GM19463 (cell line): ENCODE data around the gene IFNG-AS1.

ENCODE experiments used
- ATAC-seq: cut with Tn5 transposase; IDR thresholded peaks from one replicate; pipeline ENCODE4 v1.9.1; 2021; ENCODE audit warnings: mild to moderate bottlenecking, moderate library complexity; ENCODE audit not compliant: unreplicated experiment

The IFNG-AS1 gene

GRCh38 chr12:67993143-67993542 is 3.9 kb downstream of the IFNG-AS1 start:
- no peak for ATAC-seq

DNA sequence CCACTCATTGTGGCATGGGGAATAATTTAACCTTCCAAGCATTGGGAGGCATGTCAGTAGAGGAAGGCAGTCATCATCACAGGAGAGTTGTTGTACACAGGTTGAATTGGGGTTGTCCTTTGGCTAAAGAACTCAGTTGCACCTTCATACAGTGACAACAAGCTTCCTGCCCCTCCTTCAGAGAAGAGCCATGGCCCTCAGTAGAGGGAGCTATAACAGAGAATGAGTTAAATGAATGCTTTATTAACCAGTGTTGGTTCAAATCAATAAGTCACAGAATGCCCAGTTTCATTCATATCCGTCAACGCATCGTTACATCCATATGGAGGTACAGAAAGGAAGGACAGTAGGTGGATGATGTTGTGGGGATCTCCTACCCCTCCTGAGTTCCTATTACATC is 4.8 kb downstream of the IFNG-AS1 start:
- ATAC-seq = no peak

DNA sequence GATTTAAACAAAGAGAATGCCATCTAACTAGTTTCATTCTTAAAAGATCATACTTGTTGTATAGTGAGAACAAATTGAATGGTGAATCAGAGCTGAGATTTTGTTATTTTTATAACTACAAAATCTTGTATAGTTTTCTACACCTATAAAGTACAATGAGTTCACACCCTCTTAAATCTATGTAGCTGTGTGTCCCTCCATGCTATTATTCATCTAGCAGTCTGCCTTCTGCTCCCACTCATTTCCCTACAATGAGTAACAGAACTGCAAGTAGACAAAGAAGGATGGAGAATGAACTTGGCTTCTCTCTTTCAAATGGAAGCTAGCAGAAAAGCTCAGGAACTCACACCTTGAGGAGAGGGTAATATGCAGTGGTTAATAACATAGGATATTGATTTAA is 7.1 kb downstream of the IFNG-AS1 start:
- no peak for ATAC-seq

DNA sequence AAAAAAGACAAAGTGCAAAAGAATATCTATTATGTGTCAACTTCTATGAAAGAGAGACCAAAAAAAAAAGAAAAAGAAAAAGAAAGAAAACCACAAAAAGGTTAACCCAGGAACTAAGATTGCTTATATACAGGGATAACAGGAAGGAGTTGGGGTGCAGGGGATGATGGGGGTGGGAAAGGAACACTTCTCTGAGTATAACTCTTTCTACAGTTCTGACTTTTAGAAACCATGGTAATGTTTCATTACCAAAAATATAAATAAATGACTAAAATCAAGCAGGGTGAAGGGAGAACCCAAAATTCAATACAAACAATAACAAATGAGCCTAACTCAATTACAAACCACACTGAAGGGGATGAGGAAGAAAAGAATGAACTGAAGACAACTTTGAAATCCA is 9.1 kb downstream of the IFNG-AS1 start:
- ATAC-seq = no peak

DNA sequence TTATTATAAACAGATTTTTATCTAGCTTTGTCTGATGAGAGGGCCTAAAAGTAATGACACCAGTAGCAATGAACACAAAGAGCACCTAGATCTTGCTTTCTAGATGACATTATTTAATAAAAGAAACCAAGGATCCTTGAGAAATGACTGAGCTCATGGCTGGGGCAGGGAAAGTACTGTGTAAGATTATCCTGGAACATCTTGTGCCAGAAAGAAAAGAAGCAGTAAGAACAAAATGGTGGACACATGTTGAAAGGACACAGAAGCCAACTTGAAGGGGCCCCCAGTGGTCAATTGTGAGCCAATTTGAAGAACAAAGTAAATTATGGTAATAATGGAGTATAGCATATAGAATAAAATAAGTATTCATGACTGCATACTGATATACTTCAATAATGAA is 10.0 kb downstream of the IFNG-AS1 start:
- ATAC-seq = no peak

DNA sequence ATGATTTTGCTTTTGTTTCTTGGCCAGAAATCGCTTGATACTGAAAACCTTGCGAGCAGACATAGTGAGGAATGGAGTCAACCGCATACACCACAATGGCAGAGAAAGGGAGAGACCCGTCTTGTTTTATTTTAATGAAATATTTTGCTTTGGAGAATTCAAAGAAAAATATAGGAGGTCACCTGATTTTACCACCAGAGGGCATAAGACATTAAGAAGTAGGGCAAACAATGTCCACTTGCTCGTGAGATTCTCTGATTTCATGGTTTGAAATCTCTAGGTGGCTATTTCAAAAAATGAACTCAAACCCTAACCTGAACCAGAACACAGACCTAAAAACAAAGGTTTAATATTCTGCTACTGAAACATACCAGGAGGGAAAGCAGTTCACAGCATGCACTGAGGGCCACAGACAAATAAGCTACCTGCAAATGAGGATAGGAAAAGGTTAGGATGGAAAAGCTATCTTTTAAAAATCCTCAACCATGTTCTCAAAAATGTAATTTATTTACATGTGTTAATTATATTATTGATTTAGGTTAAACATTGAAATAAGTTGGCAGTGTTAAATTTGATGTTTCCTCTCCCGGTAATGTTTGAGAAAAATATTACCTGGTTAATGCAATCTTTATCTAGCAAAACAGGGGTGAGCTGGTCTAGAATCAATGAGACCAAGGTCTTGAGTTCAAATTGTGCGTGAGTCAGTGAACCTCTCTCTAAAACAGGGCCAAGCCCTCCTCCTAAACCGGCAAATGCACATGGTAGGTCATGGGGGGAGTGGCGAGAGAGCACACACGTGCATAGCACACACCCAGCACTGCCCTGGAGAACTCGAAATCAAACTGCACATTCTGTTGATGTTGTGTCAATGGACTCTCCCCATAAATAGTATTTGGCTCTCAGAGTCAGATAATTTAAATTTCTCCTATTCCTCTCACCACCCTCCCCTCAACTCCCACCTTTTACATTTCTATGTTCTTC is 12.5 kb downstream of the IFNG-AS1 start:
- ATAC-seq = no peak

- ATAC-seq = no peak
These were observed 14.5 kb downstream of the IFNG-AS1 start for GRCh38 chr12:68003777-68004176.

GRCh38 chr12:68007033-68007432 is 17.8 kb downstream of the IFNG-AS1 start:
- no peak for ATAC-seq

DNA sequence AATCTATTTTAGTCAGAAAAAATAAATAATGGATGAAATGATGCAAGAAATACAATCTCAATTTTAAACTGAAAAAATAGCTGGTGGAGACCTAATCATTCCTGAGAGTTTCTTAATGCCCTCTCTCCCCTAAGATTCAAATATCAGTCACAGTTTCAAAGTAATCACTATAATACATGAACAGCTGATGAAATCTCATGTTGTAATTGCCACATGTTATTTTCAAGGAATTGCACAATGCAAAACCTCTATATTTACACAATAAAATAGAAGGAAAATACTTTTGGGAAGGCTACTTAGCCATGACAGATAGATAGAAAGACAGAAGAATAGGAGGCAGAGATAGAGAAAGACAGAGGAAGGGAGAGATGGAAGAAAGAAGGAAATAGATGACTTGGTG is 18.2 kb downstream of the IFNG-AS1 start:
- ATAC-seq = no peak

DNA sequence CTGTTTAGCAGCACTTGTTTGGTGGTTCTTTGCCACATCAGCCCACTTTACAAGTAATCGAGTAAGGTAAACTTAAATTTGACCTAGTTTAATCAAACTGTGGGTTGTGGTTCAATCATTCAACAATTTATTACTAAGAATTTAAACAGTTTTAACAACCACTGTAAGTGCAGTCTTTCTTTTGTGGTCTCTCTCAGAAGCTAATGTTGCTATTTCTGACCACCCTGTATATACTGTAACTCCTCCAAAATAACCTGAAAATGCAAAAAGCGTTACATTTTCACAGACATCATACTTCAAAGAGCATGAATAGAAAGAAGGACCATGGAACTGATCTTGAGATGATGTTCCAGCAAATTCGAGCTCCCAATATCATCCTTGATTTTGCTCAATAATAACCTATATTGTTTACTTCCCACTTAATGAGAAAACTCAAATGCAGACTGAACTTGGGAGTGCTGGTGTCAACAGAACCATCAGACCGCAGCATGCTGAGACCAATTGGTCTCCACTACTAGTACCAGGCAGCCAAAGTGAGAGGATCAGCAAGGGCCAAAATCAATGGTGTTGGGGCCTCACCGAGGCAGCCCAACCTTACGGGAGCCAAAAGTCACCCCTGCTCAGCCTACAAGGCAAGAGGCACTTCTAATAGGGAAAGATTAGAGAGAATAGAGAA is 22.1 kb downstream of the IFNG-AS1 start:
- ATAC-seq = no peak

DNA sequence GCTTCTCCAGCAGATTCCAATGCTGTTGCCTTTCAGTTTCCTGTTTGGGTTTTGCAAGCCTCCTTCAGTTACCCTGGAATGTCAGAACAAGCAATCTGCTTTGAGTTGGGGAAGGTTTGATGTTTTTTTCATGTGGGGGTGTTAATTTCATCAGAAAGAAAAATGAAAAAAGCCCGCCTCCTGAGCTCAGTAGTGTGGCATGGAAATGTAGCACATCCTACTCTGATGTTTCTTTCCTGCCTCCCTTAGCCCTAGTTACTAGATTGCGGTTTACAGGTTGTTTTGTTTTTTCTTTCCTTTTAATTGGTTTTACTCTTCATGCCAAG is 22.6 kb downstream of the IFNG-AS1 start:
- ATAC-seq = no peak

DNA sequence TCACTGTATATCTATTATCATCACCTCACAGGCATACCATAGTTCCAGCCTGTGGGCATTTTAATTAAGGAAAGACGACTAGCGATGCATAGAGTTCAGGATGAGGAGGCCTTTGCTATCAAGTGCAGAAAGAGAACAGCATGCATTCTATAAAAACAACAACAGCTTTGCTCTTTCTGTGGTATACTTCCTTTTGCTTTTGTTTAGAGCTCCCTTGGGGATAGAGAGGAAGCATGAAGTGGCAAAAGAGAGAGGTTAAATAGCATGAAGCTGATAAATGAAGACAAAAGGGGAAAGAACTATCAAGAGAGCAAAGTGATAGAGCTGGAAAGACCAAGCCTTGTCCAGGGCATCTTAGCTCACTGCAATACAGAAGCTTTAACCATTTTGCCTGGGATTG is 23.5 kb downstream of the IFNG-AS1 start:
- ATAC-seq = peak; percentile 75

GRCh38 chr12:68013181-68013580 is 23.9 kb downstream of the IFNG-AS1 start:
- ATAC-seq = no peak

GRCh38 chr12:68016136-68016535 is 26.9 kb downstream of the IFNG-AS1 start:
- no peak for ATAC-seq

DNA sequence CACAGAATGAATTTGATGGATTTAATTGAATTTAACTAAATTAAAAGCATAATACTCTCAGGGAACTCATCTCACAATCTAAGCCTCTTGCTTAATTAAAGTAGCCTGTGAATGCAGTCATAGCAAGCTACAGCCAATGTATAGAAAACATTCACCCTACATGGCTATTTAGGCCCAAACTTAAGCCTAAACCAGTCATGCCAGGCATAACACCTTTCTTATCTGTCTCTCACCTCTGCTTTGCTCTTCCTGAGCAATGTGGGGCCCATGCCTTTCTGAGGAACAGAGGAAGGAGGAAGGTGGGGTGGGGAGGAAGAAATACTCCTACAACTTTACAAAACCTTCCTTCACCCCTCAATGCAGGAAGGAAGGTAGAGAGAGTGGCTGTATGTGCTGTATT is 29.1 kb downstream of the IFNG-AS1 start:
- no peak for ATAC-seq

DNA sequence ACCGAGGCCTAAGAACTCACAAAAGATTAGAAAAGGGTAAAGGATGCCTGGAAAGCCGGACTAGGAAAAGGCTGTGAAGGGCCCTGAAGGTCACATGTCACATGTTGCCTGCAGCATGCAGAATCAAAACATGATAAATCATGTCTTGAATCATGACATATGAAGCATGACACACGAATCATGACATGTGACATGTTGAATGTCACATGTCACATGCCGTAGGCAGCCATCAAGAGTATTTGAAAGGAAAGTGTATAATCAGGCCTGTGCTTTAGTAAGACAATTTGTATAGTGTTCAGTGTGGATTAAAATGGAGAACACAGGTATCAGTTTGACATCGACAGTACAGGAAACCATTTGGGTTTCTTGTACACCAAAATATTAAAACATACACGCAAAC is 30.8 kb downstream of the IFNG-AS1 start:
- ATAC-seq = no peak

DNA sequence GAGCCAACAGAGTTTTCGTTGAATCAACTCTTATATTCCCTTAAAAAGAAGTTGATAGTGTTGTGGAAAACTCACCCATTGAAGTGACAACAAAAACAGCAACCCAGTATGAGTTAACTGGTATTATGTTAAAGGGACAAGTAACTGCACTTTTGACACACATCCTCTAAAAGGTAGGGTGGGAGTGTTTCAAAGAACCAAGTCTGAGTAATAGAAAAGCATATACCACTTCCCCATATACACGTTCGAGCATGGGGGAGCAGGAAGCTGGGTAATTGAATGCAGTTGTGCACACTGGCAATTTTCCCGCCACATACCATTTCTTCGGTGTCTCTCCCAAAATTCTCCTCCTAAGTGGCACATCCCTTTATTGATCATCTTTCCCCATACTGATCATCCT is 31.5 kb downstream of the IFNG-AS1 start:
- ATAC-seq = no peak

DNA sequence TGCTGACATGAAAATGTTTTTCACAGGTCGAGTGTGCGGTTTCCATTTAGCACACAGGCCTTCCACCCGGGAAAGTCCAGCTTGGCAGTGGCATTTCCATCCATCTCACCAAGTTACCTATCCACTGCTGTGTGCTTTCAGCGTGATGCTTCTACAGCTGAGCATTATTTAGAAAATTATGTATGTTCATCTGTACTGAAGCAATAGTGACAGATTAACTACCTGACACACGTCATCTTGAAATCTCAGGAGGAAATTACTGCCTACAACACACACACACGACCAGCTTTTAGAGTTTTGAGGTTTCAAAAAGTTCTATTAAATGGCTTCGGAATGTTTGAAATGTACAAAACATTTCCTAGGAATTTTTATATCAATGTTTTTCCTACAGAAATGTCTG is 39.4 kb downstream of the IFNG-AS1 start:
- no peak for ATAC-seq

GRCh38 chr12:68030248-68030647 is 41.0 kb downstream of the IFNG-AS1 start:
- no peak for ATAC-seq

DNA sequence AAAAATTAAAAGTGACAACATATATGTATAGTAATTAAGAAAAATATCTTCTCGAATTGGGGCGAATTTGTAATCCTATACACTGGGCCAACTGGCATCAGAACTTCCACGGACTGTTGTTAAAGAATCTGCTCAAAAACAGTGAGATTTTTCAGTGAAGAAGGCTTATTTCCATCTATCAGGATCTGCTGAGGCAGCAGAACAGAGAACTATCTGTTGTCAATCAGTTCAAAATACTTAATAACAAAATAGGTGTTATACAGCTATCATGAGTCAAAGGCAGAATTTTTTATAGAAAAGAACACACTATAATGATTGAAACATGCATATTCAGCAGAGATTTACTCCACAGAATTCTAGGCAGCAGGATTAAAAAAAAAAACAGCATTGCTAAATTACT is 41.9 kb downstream of the IFNG-AS1 start:
- ATAC-seq = no peak

DNA sequence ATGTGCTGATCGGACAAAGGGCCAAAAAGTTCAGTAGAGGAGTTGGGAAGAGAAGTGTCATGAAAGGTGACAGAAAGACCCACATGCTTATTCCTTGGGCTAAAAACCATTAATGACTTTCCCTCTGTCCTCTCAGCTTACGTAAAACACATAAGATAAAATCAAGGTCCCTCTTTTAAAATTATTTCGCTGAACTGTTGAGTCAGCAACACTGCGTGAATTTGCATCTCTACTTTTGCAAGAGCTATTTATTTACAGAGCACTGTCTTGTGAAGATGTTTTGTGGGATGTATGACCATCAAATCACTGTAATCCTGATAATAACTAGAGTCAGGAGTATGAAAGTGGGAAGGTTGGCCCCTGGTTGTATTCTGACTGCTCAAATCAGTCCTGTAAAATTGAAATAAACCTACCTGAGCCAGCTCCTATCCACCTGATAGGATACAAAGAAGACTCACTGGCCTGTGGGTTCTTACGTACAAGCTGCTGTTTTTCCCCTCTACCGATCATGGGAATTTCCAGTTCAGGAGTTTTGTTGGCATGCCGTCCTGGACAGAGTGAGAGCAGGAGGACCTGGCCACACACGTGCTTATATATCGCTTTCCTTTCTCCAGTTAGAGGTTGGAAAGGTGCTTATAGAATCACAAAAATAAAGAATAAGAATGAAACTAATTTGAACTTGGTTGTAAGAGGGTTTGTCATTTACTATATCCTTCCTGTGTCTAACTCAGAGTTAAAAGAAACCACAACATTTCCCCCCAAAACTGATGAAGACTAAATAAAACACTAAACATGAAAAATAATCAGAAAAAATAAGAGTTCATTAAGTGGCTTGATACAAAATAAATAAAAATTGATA is 42.9 kb downstream of the IFNG-AS1 start:
- no peak for ATAC-seq
